K562 (cell line): ENCODE measurements around the gene FPR1. TPM values are rescaled to one million over a fixed set of nuclear protein-coding genes. Genes with fewer than 3 reads are reported as not detected.

Experiments used
- E2F8 ChIP-seq: fragments of 450-650 bp; IDR thresholded peaks from 2 replicates; pipeline ENCODE4 v1.7.1; 2018; ENCODE audit warnings: mild to moderate bottlenecking, low read depth; ENCODE audit not compliant: partially characterized antibody
- ETV5 ChIP-seq: sonication (generic); formaldehyde crosslinking; IDR thresholded peaks from 2 replicates; pipeline ENCODE4 v1.4.0; 2020; ENCODE audit warnings: low read depth, mild to moderate bottlenecking, missing genetic modification reagents
- HOMEZ ChIP-seq: fragments of 250-450 bp; sonication (Bioruptor Pico); IDR thresholded peaks from 2 replicates; pipeline ENCODE4 v1.4.0; 2020; ENCODE audit warnings: mild to moderate bottlenecking, moderate library complexity
- JUNB ChIP-seq: fragments of 450-650 bp; formaldehyde crosslinking; conservative IDR thresholded peaks from 2 replicates; pipeline ENCODE4 v1.4.0; 2020; ENCODE audit warnings: mild to moderate bottlenecking
- MBD1 ChIP-seq: fragments of 250-450 bp; sonication (Bioruptor Pico); IDR thresholded peaks from 2 replicates; pipeline ENCODE4 v1.8.0; 2022; ENCODE audit warnings: inconsistent platforms
- NFYB ChIP-seq: IDR thresholded peaks from 2 replicates; pipeline ENCODE4 v1.6.1; 2011; ENCODE audit warnings: mild to moderate bottlenecking, moderate library complexity; ENCODE audit not compliant: insufficient read length; ENCODE audit errors: extremely low read depth
- RBM25 ChIP-seq: fragments of 200-400 bp; formaldehyde crosslinking; IDR thresholded peaks from 2 replicates; pipeline ENCODE4 v1.6.1; 2018; ENCODE audit warnings: low read length, low read depth, moderate library complexity; ENCODE audit not compliant: severe bottlenecking
- SAFB ChIP-seq: fragments of 200-400 bp; formaldehyde crosslinking; IDR thresholded peaks from 2 replicates; pipeline ENCODE4 v1.6.1; 2017; ENCODE audit warnings: low read depth, low read length, borderline replicate concordance
- TRIM24 ChIP-seq, 2 experiments: fragments of 450-650 bp; IDR thresholded peaks; 2 replicates each; pipeline ENCODE4 v1.6.1; 2016
- ZBTB11 ChIP-seq, 3 experiments: fragments of 200-800 bp in 1 of 3; fragments of 250-450 bp in 1 of 3; fragments of 450-650 bp in 1 of 3; sonication (Bioruptor Pico) in 1 of 3; sonication (Bioruptor generic) in 1 of 3; formaldehyde crosslinking in 1 of 3; IDR thresholded peaks; 2 replicates each; pipeline versions ENCODE4 v1.6.1 to v1.8.0; 2016 to 2022; ENCODE audit warnings: mild to moderate bottlenecking in 2 of 3, missing genetic modification characterization in 2 of 3, missing compliant biosample characterization in 1 of 3, moderate library complexity in 1 of 3
- ZNF184 ChIP-seq: sonication (generic); formaldehyde crosslinking; IDR thresholded peaks from 2 replicates; pipeline ENCODE4 v1.5.0; 2020; ENCODE audit warnings: missing genetic modification reagents
- ZNF699 ChIP-seq: fragments of 250-450 bp; sonication (Bioruptor Pico); IDR thresholded peaks from 2 replicates; pipeline ENCODE4 v1.8.0; 2021; ENCODE audit warnings: mild to moderate bottlenecking, moderate library complexity; ENCODE audit not compliant: insufficient replicate concordance
- polyA plus RNA-seq, 8 experiments: library from polyadenylated mRNA; depleted of rRNA in 4 of 8; stranded (reverse) in 5 of 8; unstranded in 3 of 8; fragments of >200 nt; fragmentation: Nextera tagmentation in 2 of 8; fragmentation: Illumina TruSeq in 1 of 8; extraction: Ambion mirVana in 2 of 8; extraction: Trizol in 1 of 8; gene quantifications; 2 replicates each; pipeline versions ENCODE4 v1.2.1 to v1.2.3, GENCODE V29; 2011 to 2014; ENCODE audit warnings: inconsistent platforms in 1 of 8, missing spikeins in 1 of 8
- total RNA-seq, 7 experiments: library from RNA; depleted of rRNA in 6 of 7; stranded (reverse); fragments of >200 nt in 6 of 7; fragmentation: Illumina TruSeq in 2 of 7; extraction: Trizol in 2 of 7; gene quantifications; 2 replicates each; pipeline versions ENCODE4 v1.2.1 to v1.2.3, GENCODE V29; 2011 to 2021; ENCODE audit warnings: low replicate concordance in 1 of 7

Gene FPR1
- total and polyA plus RNA-seq, 9 of the 15 experiments (the other 6 are each of a cell fraction or from before 2014, with no cell fraction given) = 0.06 to 0.25 (median 0.14) TPM; not detected in 4

DNA sequence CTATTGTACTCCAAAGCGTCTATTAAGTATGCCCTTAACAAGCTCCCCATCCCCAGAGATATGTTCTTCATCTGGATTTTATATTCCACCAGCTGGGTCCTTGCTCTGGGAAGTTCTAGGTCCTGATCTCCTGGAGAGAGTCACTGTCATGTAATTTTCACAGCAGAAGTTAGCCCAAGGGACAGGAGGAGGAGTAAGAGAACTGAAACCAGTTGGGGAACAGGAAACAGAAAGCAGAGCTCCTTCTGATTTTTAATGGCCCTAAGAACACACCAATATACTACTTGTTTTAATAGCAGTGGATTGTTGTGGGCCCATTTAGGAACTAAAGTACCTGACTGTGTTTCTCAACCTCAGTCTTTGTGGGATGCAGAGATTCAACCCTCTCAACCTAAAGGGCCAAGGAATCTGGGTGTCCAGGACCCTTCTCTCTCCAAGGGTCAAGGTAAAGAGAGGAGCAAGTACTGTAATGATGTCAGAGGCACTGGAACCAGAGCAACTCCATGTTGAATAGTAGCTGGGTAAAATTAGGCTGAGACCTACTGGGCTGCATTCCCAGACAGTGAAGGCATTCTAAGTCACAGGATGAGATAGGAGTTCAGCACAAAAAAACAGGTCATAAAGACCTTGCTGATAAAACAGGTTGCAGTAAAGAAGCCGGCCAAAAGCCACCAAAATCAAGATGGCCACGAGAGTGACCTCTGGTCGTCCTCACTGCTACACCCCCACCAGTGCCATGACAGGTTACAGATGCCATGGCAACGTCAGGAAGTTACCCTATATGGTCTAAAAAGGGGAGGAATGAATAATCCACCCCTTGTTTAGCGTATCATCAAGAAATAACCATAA lies 35.2 kb upstream of the FPR1 start (continued):
- TF ChIP-seq HOMEZ (CRISPR knock-in tag) (peak; percentile 93), SAFB (no peak), JUNB (CRISPR knock-in tag) (no peak), ZBTB11 (CRISPR knock-in tag; IDR thresholded peaks at IDR 0.05) (peak in 2 of 3 experiments; percentile 28 to 87; a peak in 2 of 6 replicates), RBM25 (no peak), TRIM24 (IDR thresholded peaks at IDR 0.05) (no peak), ZNF184 (CRISPR knock-in tag) (no peak), ETV5 (CRISPR knock-in tag) (no peak), MBD1 (no peak), ZNF699 (CRISPR knock-in tag) (peak; percentile 82), E2F8 (no peak), NFYB (no peak)
